HCT116 (cell line): ENCODE results near the gene ZNF331. TPM values are rescaled to one million over a fixed set of nuclear protein-coding genes. Genes with fewer than 3 reads are reported as not detected.

ENCODE experiments used
- ATAC-seq: fragments of 200-7000 bp; cut with Tn5 transposase; 2 replicates; pipeline ENCODE4 v1.9.1; 2020; ENCODE audit warnings: mild to moderate bottlenecking, moderate library complexity
- BruUV-seq: library from RNA; stranded (reverse); fragments of 400-500 nt; replicated peaks from 2 replicates; lab custom pipeline; 2021; lab: Mats Ljungman, UMichigan
- CTCF ChIA-PET: fragments of 300-600 bp; sonication (Branson Sonifier 250); formaldehyde crosslinking; loops from one replicate; lab custom pipeline; 2021; ENCODE audit warnings: antibody characterized with exemption; lab: Charles Lee
- POLR2A ChIA-PET: fragments of 300-600, 350-600 bp; sonication (Branson Sonifier 250); formaldehyde crosslinking; loops from one replicate; lab custom pipeline; 2021; ENCODE audit warnings: antibody characterized with exemption; lab: Charles Lee
- RAD21 ChIA-PET, 2 experiments: fragments of 300-600 bp; sonication (Branson Sonifier 250); formaldehyde crosslinking; loops; one replicate each; lab custom pipeline; 2023; ENCODE audit warnings: low total read pairs in 2 of 2; ENCODE audit not compliant: uncharacterized antibody in 2 of 2, unreplicated experiment in 2 of 2, low non-redundant PET in 1 of 2; lab: Charles Lee
- DNase-seq: peaks from one replicate; pipeline ENCODE4 v3.0.0-alpha.2; 2010; ENCODE audit warnings: low read depth, low spot score
- H2AFZ ChIP-seq: fragments of 200-600 bp; shearing (Covaris generic), sonication (generic); 2 replicates; pipeline ENCODE4 v1.6.1; 2017; ENCODE audit warnings: low read depth, mixed run types, mixed read lengths, antibody characterized with exemption, low read length; ENCODE audit not compliant: poor library complexity, severe bottlenecking
- H3K27ac ChIP-seq: 2 replicates; pipeline ENCODE4 v1.5.1; 2012; ENCODE audit warnings: low read depth, low read length
- H3K27me3 ChIP-seq: fragments of 200-600 bp; sonication (generic); 2 replicates; pipeline ENCODE4 v1.6.1; 2016; ENCODE audit warnings: mixed run types, low read length, mixed read lengths; ENCODE audit not compliant: insufficient read depth
- H3K36me3 ChIP-seq, 2 experiments: fragments of 200-500 bp in 1 of 2; fragments of 200-600 bp in 1 of 2; sonication (Bioruptor generic) in 1 of 2; sonication (generic) in 1 of 2; 2 replicates each; pipeline versions ENCODE4 v1.5.1 to v1.6.1; 2014 to 2016; ENCODE audit warnings: low read length in 2 of 2, inconsistent platforms in 1 of 2, mixed read lengths in 1 of 2, mixed run types in 1 of 2; ENCODE audit not compliant: insufficient read depth in 2 of 2, control insufficient read depth in 1 of 2
- H3K4me1 ChIP-seq, 2 experiments: fragments of 200-600 bp in 1 of 2; sonication (generic) in 1 of 2; 2 replicates each; pipeline versions ENCODE4 v1.5.1 to v1.6.1; 2012 to 2017; ENCODE audit warnings: low read length in 2 of 2, inconsistent platforms in 1 of 2, mild to moderate bottlenecking in 1 of 2, mixed read lengths in 1 of 2, mixed run types in 1 of 2, moderate library complexity in 1 of 2; ENCODE audit not compliant: insufficient read depth in 2 of 2, control insufficient read depth in 1 of 2
- H3K4me2 ChIP-seq: fragments of 200-600 bp; sonication (generic); 2 replicates; pipeline ENCODE4 v1.6.1; 2017; ENCODE audit warnings: mixed run types, low read length, mixed read lengths
- H3K4me3 ChIP-seq, 2 experiments: fragments of 200-600 bp in 1 of 2; sonication (generic) in 1 of 2; replicated peaks in 1 of 2; 2 replicates each; pipeline ENCODE4 v1.5.1; 2011 to 2016; ENCODE audit warnings: low read length in 2 of 2, control low read depth in 1 of 2, low read depth in 1 of 2, mild to moderate bottlenecking in 1 of 2, mixed read lengths in 1 of 2, mixed run types in 1 of 2
- H3K79me2 ChIP-seq: fragments of 200-600 bp; sonication (generic); 2 replicates; pipeline ENCODE4 v1.6.1; 2017; ENCODE audit warnings: mild to moderate bottlenecking, mixed run types, low read length, moderate library complexity, mixed read lengths; ENCODE audit not compliant: insufficient read depth
- H3K9ac ChIP-seq: fragments of 200-600 bp; sonication (generic); 2 replicates; pipeline ENCODE4 v1.6.1; 2016; ENCODE audit warnings: low read length, mixed read lengths
- H3K9me2 ChIP-seq: fragments of 200-600 bp; sonication (generic), shearing (Covaris generic); 2 replicates; pipeline ENCODE4 v1.6.1; 2017; ENCODE audit warnings: mixed run types, mild to moderate bottlenecking, moderate library complexity; ENCODE audit not compliant: insufficient read depth
- H3K9me3 ChIP-seq, 2 experiments: fragments of 200-500 bp in 1 of 2; fragments of 200-600 bp in 1 of 2; sonication (Bioruptor generic) in 1 of 2; sonication (generic) in 1 of 2; 2 replicates each; pipeline ENCODE4 v1.6.1; 2014 to 2017; ENCODE audit warnings: low read length in 2 of 2, mixed read lengths in 2 of 2, inconsistent platforms in 1 of 2, low read depth in 1 of 2, mild to moderate bottlenecking in 1 of 2, mixed run types in 1 of 2, moderate library complexity in 1 of 2; ENCODE audit not compliant: control insufficient read depth in 1 of 2, insufficient read depth in 1 of 2
- H4K20me1 ChIP-seq: fragments of 200-600 bp; sonication (generic), shearing (Covaris generic); 2 replicates; pipeline ENCODE4 v1.6.1; 2017; ENCODE audit warnings: mixed run types, mild to moderate bottlenecking, moderate library complexity; ENCODE audit not compliant: insufficient read depth
- EGR1 ChIP-seq: IDR thresholded peaks from 2 replicates; pipeline ENCODE4 v1.6.1; 2012; ENCODE audit warnings: low read depth
- EZH2 ChIP-seq: fragments of 200-600 bp; sonication (generic); IDR thresholded peaks from 2 replicates; pipeline ENCODE4 v1.6.1; 2017; ENCODE audit warnings: antibody characterized with exemption, mixed run types
- EZH2phosphoT487 ChIP-seq: fragments of 200-600 bp; IDR thresholded peaks from 2 replicates; pipeline ENCODE4 v1.6.1; 2018; ENCODE audit warnings: antibody characterized with exemption, borderline replicate concordance
- FOSL1 ChIP-seq: IDR thresholded peaks from 2 replicates; pipeline ENCODE4 v1.6.1; 2012; ENCODE audit warnings: low read depth
- SIN3A ChIP-seq: IDR thresholded peaks from 2 replicates; pipeline ENCODE4 v1.6.1; 2012; ENCODE audit warnings: low read depth
- SP1 ChIP-seq: IDR thresholded peaks from 2 replicates; pipeline ENCODE4 v1.6.1; 2012; ENCODE audit warnings: low read depth
- SRF ChIP-seq: IDR thresholded peaks from 2 replicates; pipeline ENCODE4 v1.6.1; 2012; ENCODE audit warnings: low read depth
- ZNF274 ChIP-seq: fragments of 200-500 bp; sonication (Bioruptor generic); IDR thresholded peaks from 2 replicates; pipeline ENCODE4 v1.6.1; 2014; ENCODE audit warnings: mild to moderate bottlenecking, low read depth, low read length, inconsistent platforms
- intact Hi-C: fragments of 100-400 bp; cut with micrococcal nuclease; formaldehyde crosslinking; loops from 2 replicates; pipeline ENCODE4 v1.10.0; 2022
- total RNA-seq: library from RNA; stranded (reverse); gene quantifications from one replicate; pipeline ENCODE4 v1.2.1, GENCODE V29; 2021; ENCODE audit not compliant: unreplicated experiment
- TF ChIP-seq, protein P1 (sequence below): IDR thresholded peaks from 2 replicates; pipeline ENCODE4 v1.6.1; 2012
- TF ChIP-seq, protein P2 (sequence below), 3 experiments: fragments of 200-600 bp in 1 of 3; sonication (generic) in 1 of 3; IDR thresholded peaks in 2 of 3; conservative IDR thresholded peaks in 1 of 3; 2 replicates each; pipeline ENCODE4 v1.5.1; 2012 to 2017; ENCODE audit warnings: low read depth in 2 of 3, low read length in 2 of 3, antibody characterized with exemption in 1 of 3, borderline replicate concordance in 1 of 3, control low read depth in 1 of 3, mild to moderate bottlenecking in 1 of 3, mixed read lengths in 1 of 3, mixed run types in 1 of 3, moderate library complexity in 1 of 3; ENCODE audit not compliant: insufficient read depth in 1 of 3

Gene ZNF331
- total RNA-seq, 1 experiment from 2014 or later = 0.59 TPM

DNA sequence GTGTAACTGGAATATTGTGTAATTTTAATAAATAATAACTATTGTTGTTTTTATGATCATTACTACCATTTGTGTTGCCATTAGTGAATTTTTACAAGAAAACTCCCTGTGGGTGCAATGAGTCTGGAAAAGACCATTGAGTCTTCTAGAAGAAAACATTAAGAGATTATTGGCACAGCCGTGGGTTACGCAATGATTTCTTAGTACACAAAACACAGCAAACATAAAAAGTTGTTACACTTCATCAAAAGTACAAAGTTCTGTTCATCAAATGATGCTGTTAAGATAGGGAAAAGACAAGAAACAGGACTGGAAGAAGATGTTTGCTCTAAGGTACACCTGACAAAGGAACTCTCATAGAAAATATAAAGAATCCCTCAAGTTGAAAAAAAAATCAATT is 41.6 kb downstream of the ZNF331 start:
- intact Hi-C loops = no loop called here
- H3K36me3 ChIP-seq = no peaks in the 10 kb centered on the region
- H3K27ac ChIP-seq = no peak overlapping the region
- no peak overlapping the region for H3K9ac ChIP-seq
- TF ChIP-seq ZNF274 (no peak), EGR1 (no peak), SP1 (no peak), EZH2 (no peak), FOSL1 (no peak), SRF (no peak), SIN3A (no peak), EZH2phosphoT487 (no peak)
- TF ChIP-seq, protein P1, sequence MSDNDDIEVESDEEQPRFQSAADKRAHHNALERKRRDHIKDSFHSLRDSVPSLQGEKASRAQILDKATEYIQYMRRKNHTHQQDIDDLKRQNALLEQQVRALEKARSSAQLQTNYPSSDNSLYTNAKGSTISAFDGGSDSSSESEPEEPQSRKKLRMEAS = no peak
- TF ChIP-seq, protein P2, sequence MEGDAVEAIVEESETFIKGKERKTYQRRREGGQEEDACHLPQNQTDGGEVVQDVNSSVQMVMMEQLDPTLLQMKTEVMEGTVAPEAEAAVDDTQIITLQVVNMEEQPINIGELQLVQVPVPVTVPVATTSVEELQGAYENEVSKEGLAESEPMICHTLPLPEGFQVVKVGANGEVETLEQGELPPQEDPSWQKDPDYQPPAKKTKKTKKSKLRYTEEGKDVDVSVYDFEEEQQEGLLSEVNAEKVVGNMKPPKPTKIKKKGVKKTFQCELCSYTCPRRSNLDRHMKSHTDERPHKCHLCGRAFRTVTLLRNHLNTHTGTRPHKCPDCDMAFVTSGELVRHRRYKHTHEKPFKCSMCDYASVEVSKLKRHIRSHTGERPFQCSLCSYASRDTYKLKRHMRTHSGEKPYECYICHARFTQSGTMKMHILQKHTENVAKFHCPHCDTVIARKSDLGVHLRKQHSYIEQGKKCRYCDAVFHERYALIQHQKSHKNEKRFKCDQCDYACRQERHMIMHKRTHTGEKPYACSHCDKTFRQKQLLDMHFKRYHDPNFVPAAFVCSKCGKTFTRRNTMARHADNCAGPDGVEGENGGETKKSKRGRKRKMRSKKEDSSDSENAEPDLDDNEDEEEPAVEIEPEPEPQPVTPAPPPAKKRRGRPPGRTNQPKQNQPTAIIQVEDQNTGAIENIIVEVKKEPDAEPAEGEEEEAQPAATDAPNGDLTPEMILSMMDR (IDR thresholded peaks at IDR 0.05 in 2 of 3, conservative IDR thresholded peaks at IDR 0.05 in 1 of 3; ENCODE audit: borderline replicate concordance in 1 of 3, insufficient read depth in 1 of 3, low read depth in 2 of 3, low read length in 2 of 3) = no peak
- H3K4me2 ChIP-seq = no peak overlapping the region
- DNase-seq = no peak
- ChIA-PET POLR2A (no interaction called here), RAD21 (no interaction called here), CTCF (no interaction called here)
- no peak overlapping the region for H2AFZ ChIP-seq
- H3K9me3 ChIP-seq = peaks cover 15 to 20% of the 10 kb centered on the region in 2 experiments; a peak in 3 of 4 replicates
- no peak overlapping the region for H3K4me3 ChIP-seq
- no peaks in the 10 kb centered on the region for H3K4me1 ChIP-seq
- no TSS peak for BruUV-seq
- no peaks in the 10 kb centered on the region for H3K9me2 ChIP-seq
- no peaks in the 10 kb centered on the region for H4K20me1 ChIP-seq
- H3K79me2 ChIP-seq = no peaks in the 10 kb centered on the region
- ATAC-seq = no peak
- no peaks in the 10 kb centered on the region for H3K27me3 ChIP-seq
